ENCODE data around the gene ENSA. TPM values are rescaled to one million over a fixed set of nuclear protein-coding genes. Genes with fewer than 3 reads are reported as not detected.
"Not testable (repeated sequence)": the region's sequence is repeated elsewhere in the genome, so short reads cannot be mapped to it uniquely, and the experiment has no call there.

The ENSA gene
- total and polyA plus RNA-seq, 12 donors, result 91.8 to 215 (median 112) TPM

DNA sequence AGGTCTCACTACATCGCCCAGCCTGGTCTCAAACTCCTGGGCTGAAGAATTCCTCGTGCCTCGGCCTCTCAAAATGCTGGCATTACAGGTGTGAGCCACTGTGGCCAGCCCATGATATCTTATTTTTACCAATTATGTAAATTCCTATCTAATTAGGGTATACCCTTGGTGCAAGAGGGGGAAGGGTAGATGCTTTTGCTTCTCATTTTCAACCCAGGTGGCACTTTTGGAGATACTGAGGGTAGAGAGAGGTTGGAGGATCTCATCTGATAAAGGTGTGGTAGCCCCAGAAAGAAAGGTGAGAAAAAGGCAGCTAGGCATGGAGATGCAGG lies 17.4 kb downstream of the ENSA start:
- peak overlapping the region; percentile 66 to 89 (median 79) for H3K27ac ChIP-seq
- intact Hi-C loops (cut with DNase I), result no loop called here
- peaks cover 0 to under 1% of the 10 kb centered on the region in 2 donors for H3K36me3 ChIP-seq (replicated peaks in 1 of 2)
- peaks cover 25 to 44% of the 10 kb centered on the region in 2 donors for H3K4me1 ChIP-seq (replicated peaks in 1 of 2)
- no peak for TF ChIP-seq POLR2A (IDR thresholded peaks at IDR 0.05)
- TF ChIP-seq, protein P1, sequence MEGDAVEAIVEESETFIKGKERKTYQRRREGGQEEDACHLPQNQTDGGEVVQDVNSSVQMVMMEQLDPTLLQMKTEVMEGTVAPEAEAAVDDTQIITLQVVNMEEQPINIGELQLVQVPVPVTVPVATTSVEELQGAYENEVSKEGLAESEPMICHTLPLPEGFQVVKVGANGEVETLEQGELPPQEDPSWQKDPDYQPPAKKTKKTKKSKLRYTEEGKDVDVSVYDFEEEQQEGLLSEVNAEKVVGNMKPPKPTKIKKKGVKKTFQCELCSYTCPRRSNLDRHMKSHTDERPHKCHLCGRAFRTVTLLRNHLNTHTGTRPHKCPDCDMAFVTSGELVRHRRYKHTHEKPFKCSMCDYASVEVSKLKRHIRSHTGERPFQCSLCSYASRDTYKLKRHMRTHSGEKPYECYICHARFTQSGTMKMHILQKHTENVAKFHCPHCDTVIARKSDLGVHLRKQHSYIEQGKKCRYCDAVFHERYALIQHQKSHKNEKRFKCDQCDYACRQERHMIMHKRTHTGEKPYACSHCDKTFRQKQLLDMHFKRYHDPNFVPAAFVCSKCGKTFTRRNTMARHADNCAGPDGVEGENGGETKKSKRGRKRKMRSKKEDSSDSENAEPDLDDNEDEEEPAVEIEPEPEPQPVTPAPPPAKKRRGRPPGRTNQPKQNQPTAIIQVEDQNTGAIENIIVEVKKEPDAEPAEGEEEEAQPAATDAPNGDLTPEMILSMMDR (IDR thresholded peaks at IDR 0.05), result no peak
- DNase-seq, result no peak
- H3K4me3 ChIP-seq, result no peak overlapping the region
- H3K9me3 ChIP-seq (replicated peaks in 1 of 3), result no peaks in the 10 kb centered on the region
- H3K27me3 ChIP-seq, result no peaks in the 10 kb centered on the region
- WGBS, 4 donors, result 93 to 97% (median 95%) methylated on average over 3 of the region's 3 CpGs

DNA sequence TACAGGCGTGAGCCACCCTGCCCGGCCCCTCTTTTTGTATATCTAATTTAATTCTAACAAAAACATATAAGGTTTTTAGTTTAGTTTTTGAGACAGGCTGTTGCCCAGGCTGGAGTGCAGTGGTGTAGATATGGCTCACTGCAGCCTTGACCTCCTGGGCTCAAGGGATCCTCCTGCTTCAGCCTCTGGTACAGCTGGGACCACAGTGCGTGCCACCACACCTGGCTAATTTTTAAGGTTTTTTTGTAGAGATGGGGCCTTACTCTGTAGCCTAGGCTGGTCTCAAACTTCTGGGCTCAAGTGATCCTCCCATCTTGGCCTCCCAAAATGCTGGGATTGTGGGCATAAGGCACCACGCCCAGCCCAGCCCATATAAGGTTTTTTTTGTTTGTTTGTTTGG lies 18.8 kb downstream of the ENSA start:
- WGBS, 4 donors, result 90 to 100% (median 94%) methylated on average over 4 of the region's 4 CpGs
- no peaks in the 10 kb centered on the region for H3K36me3 ChIP-seq (replicated peaks in 1 of 2)
- H3K9me3 ChIP-seq (replicated peaks in 1 of 3), result no peaks in the 10 kb centered on the region
- no peaks in the 10 kb centered on the region for H3K27me3 ChIP-seq
- H3K4me1 ChIP-seq (replicated peaks in 1 of 2), result peaks cover 25 to 44% of the 10 kb centered on the region in 2 donors
- no peak for DNase-seq
- no peak overlapping the region for H3K4me3 ChIP-seq
- intact Hi-C loops (cut with DNase I), result no loop called here
- peak overlapping the region in 3 of 5 donors; percentile 24 to 89 (median 81) for H3K27ac ChIP-seq
- TF ChIP-seq, protein P1 (IDR thresholded peaks at IDR 0.05), result no peak

GRCh38 chr1:150609732-150610131 lies 19.7 kb downstream of the ENSA start:
- DNase-seq, result no peak
- H3K4me1 ChIP-seq (replicated peaks in 1 of 2), result peaks cover 31 to 51% of the 10 kb centered on the region in 2 donors
- no peaks in the 10 kb centered on the region for H3K36me3 ChIP-seq (replicated peaks in 1 of 2)
- 37 to 58% (median 55%) methylated on average over 2 of the region's 2 CpGs for WGBS, 4 donors
- TF ChIP-seq, protein P1 (IDR thresholded peaks at IDR 0.05), result no peak
- peak overlapping the region in 4 of 5 donors; percentile 24 to 81 (median 44) for H3K27ac ChIP-seq
- H3K9me3 ChIP-seq (replicated peaks in 1 of 3), result no peaks in the 10 kb centered on the region
- H3K4me3 ChIP-seq, result no peak overlapping the region
- intact Hi-C loops (cut with DNase I), result no loop called here
- H3K27me3 ChIP-seq, result no peaks in the 10 kb centered on the region

DNA sequence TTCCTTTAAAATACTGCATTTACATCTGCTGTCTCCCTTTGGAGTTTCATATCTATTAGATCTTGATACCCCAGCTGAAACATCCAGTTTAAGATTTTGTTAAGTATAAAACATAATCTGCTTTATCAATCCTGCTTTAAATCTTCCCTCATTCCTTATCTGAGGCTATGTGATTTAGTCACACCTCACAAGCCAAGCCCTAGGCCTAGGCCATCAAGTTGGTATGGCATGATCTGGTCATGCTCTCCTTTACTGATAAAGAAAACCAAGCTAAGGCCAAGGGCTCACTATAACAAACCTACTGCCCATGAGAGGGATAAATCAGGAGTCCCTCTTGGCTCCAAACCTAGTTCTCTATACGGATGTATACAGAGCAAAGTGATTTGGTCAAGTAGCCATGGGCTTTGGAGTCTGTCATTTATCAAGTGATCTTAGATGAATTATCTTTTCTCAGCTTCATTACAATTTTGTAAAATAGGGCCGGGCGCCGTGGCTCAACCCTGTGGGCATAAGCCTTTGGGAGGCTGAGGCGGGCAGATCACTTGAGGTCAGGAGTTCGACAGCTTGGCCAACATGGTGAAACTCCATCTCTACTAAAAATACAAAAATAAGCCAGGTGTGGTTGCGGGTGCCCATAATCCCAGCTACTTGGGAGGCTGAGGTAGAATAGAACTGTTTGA lies 22.8 kb downstream of the ENSA start:
- 94 to 99% (median 97%) methylated on average over 7 of the region's 7 CpGs for WGBS, 4 donors
- DNase-seq, result no peak
- no peaks in the 10 kb centered on the region for H3K9me3 ChIP-seq (replicated peaks in 1 of 3)
- no peaks in the 10 kb centered on the region for H3K36me3 ChIP-seq (replicated peaks in 1 of 2)
- H3K4me3 ChIP-seq, result no peak overlapping the region
- TF ChIP-seq, protein P1 (IDR thresholded peaks at IDR 0.05), result no peak
- no peak for TF ChIP-seq POLR2A (IDR thresholded peaks at IDR 0.05)
- no peaks in the 10 kb centered on the region for H3K27me3 ChIP-seq
- H3K27ac ChIP-seq, result peak overlapping the region in 2 of 5 donors; percentile 60 to 93
- H3K4me1 ChIP-seq (replicated peaks in 1 of 2), result peaks cover 21 to 32% of the 10 kb centered on the region in 2 donors
- intact Hi-C loops (cut with DNase I), result no loop called here

DNA sequence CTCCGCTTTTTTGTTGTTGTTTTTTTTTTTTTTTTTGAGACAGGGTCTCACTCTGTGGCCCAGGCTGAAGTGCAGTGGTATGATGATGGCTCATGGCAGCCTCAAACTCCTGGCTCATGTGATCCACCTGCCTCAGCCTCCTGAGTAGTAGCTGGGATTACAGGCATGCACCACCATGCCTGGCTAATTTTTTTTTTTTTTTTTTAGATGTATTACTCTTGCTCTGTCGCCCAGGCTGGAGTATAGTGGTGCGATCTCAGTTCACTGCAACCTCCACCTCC lies 24.0 kb downstream of the ENSA start:
- DNase-seq; H3K36me3 ChIP-seq (replicated peaks in 1 of 2); intact Hi-C loops (cut with DNase I); H3K9me3 ChIP-seq (replicated peaks in 1 of 3); H3K4me3 ChIP-seq; H3K27me3 ChIP-seq: not testable (repeated sequence)
- H3K27ac ChIP-seq, result peak overlapping the region; percentile 82 to 96 (median 93)
- peaks cover 17 to 25% of the 10 kb centered on the region in 2 donors for H3K4me1 ChIP-seq (replicated peaks in 1 of 2)
- 88 to 97% (median 95%) methylated on average over 3 of the region's 3 CpGs for WGBS, 4 donors

All from adrenal gland (tissue), 12 donors.